Smooth muscle cell (in vitro differentiated cells): ENCODE data around the gene ACTN3. TPM values are rescaled to one million over a fixed set of nuclear protein-coding genes. Genes with fewer than 3 reads are reported as not detected.
"Not testable (repeated sequence)": the region's sequence is repeated elsewhere in the genome, so short reads cannot be mapped to it uniquely, and the experiment has no call there.

Experiments
- DNase-seq: peaks from one replicate; lab custom pipeline; 2025; ENCODE audit not compliant: unreplicated experiment; lab: John Stamatoyannopoulos, UW
- H2AFZ ChIP-seq: fragments of 200-600 bp; sonication (generic); 2 replicates; pipeline ENCODE4 v1.6.0; 2016; ENCODE audit warnings: antibody characterized with exemption, low read depth, mild to moderate bottlenecking
- H3F3A ChIP-seq: fragments of 200-600 bp; sonication (generic); 2 replicates; pipeline ENCODE4 v1.6.0; 2017; ENCODE audit warnings: antibody characterized with exemption, low read depth
- H3K27ac ChIP-seq: fragments of 200-600 bp; sonication (generic); 2 replicates; pipeline ENCODE4 v1.5.1; 2016; ENCODE audit warnings: low read depth, mild to moderate bottlenecking
- H3K27me3 ChIP-seq: fragments of 200-600 bp; sonication (generic); 2 replicates; pipeline ENCODE4 v1.6.1; 2016; ENCODE audit warnings: low read depth, mild to moderate bottlenecking
- H3K36me3 ChIP-seq: fragments of 200-600 bp; sonication (generic); 2 replicates; pipeline ENCODE4 v1.5.1; 2016; ENCODE audit warnings: low read depth
- H3K4me1 ChIP-seq: fragments of 200-600 bp; sonication (generic); 2 replicates; pipeline ENCODE4 v1.5.1; 2016; ENCODE audit warnings: low read depth
- H3K4me2 ChIP-seq: fragments of 200-600 bp; sonication (generic); 2 replicates; pipeline ENCODE4 v1.6.0; 2016; ENCODE audit warnings: mild to moderate bottlenecking
- H3K4me3 ChIP-seq: fragments of 200-600 bp; sonication (generic); 2 replicates; pipeline ENCODE4 v1.5.1; 2016; ENCODE audit warnings: mild to moderate bottlenecking
- H3K79me2 ChIP-seq: fragments of 200-600 bp; sonication (generic); 2 replicates; pipeline ENCODE4 v1.6.0; 2016; ENCODE audit warnings: low read depth, mild to moderate bottlenecking
- H3K9ac ChIP-seq: fragments of 200-600 bp; sonication (generic); 2 replicates; pipeline ENCODE4 v1.6.0; 2016; ENCODE audit warnings: low read depth
- H3K9me3 ChIP-seq: fragments of 200-600 bp; sonication (generic); replicated peaks from 2 replicates; pipeline ENCODE4 v1.5.1; 2016; ENCODE audit warnings: low read depth
- H4K20me1 ChIP-seq: fragments of 200-600 bp; sonication (generic); 2 replicates; pipeline ENCODE4 v1.6.0; 2016; ENCODE audit warnings: low read depth
- WGBS: methylation state at CpG from one replicate; pipeline ENCODE4 v1.1.7; 2016; ENCODE audit warnings: low lambda C conversion rate; 5-methylcytosine and 5-hydroxymethylcytosine counted together
- polyA plus RNA-seq: library from polyadenylated mRNA; unstranded; fragments of >200 nt; fragmentation: Nextera tagmentation; extraction: Ambion mirVana; gene quantifications from 2 replicates; pipeline ENCODE4 v1.2.1, GENCODE V29; 2016
- total RNA-seq: library from RNA; depleted of rRNA; stranded (reverse); fragments of >200 nt; gene quantifications from 2 replicates; pipeline ENCODE4 v1.2.3, GENCODE V29; 2014
- TF ChIP-seq, protein P1 (sequence below): fragments of 200-600 bp; sonication (generic); IDR thresholded peaks from 2 replicates; pipeline ENCODE4 v1.5.1; 2017; ENCODE audit warnings: borderline replicate concordance, mild to moderate bottlenecking, antibody characterized with exemption; ENCODE audit not compliant: insufficient read depth, poor library complexity, severe bottlenecking

The ACTN3 gene
- total and polyA plus RNA-seq, 2 experiments from 2014 or later: 1.4 TPM; not detected in 1

DNA sequence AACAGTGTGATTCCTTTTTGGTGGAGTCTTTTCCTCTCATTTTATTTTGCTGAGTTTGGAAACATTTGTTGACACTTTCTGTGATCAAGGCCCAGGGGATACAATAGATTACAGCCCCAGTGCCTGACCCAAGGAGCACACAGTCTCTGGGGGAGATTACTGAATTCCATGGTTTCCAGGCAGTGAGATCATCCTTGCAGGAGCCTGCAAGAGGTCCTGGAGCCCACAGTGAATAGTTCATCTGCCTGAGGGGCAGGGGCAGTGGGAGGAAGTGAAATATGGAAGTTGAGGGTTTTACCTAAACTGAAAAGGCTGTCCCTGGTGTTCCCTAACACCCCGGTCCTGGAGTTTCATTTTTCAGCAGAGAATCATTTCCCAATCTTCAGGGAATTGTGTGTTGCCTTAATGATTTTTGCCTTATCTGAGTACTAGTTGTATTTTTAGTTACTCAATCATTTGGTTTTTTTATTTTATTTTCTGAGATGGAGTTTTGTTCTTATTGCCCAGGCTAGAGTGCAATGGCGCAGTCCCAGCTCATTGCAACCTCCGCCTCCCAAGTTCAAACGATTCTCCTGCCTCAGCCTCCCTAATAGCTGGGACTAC is 54.0 kb downstream of the ACTN3 start:
- Histone ChIP-seq H3K9me3 (no peaks in the 10 kb centered on the region), H3K4me3 (no peak overlapping the region), H3K9ac (no peak overlapping the region), H3F3A (no peaks in the 10 kb centered on the region), H3K36me3 (no peaks in the 10 kb centered on the region), H3K27me3 (no peaks in the 10 kb centered on the region), H3K79me2 (peaks cover 16% of the 10 kb centered on the region), H2AFZ (no peak overlapping the region), H3K27ac (no peak overlapping the region), H3K4me2 (no peak overlapping the region), H3K4me1 (no peaks in the 10 kb centered on the region), H4K20me1 (peaks cover 9% of the 10 kb centered on the region)
- DNase-seq: no peak
- WGBS: 99% methylated on average over 4 of the region's 4 CpGs
- TF ChIP-seq, protein P1, sequence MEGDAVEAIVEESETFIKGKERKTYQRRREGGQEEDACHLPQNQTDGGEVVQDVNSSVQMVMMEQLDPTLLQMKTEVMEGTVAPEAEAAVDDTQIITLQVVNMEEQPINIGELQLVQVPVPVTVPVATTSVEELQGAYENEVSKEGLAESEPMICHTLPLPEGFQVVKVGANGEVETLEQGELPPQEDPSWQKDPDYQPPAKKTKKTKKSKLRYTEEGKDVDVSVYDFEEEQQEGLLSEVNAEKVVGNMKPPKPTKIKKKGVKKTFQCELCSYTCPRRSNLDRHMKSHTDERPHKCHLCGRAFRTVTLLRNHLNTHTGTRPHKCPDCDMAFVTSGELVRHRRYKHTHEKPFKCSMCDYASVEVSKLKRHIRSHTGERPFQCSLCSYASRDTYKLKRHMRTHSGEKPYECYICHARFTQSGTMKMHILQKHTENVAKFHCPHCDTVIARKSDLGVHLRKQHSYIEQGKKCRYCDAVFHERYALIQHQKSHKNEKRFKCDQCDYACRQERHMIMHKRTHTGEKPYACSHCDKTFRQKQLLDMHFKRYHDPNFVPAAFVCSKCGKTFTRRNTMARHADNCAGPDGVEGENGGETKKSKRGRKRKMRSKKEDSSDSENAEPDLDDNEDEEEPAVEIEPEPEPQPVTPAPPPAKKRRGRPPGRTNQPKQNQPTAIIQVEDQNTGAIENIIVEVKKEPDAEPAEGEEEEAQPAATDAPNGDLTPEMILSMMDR: no peak

DNA sequence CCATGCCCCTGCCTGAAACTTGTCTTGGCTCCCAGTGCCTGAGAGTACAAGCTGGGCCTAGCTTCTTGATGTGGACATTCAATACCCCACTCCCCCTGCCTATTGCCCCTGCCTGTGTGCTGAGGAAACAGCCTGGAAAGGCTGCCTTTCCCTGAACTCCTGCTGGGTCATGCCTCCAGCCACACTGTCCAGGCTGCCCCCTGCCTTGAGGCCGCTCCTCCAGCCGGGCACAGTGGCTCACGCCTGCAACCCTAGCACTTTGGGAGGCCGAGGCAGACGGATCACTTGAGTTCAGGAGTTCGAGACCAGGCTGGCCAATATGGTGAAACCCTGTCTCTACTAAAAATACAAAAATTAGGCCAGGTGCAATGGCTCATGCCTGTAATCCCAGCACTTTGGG is 56.4 kb downstream of the ACTN3 start:
- H3F3A ChIP-seq: no peaks in the 10 kb centered on the region
- H3K79me2 ChIP-seq: no peaks in the 10 kb centered on the region
- H3K4me3 ChIP-seq: no peak overlapping the region
- H3K36me3 ChIP-seq: no peaks in the 10 kb centered on the region
- no peak overlapping the region for H3K9ac ChIP-seq
- 98% methylated on average over 6 of the region's 6 CpGs for WGBS
- no peak overlapping the region for H3K4me2 ChIP-seq
- no peak overlapping the region for H3K27ac ChIP-seq
- DNase-seq: no peak
- H3K9me3 ChIP-seq: no peaks in the 10 kb centered on the region
- TF ChIP-seq, protein P1: no peak
- no peak overlapping the region for H2AFZ ChIP-seq
- no peaks in the 10 kb centered on the region for H3K27me3 ChIP-seq
- no peaks in the 10 kb centered on the region for H3K4me1 ChIP-seq
- peaks cover 5% of the 10 kb centered on the region for H4K20me1 ChIP-seq

DNA sequence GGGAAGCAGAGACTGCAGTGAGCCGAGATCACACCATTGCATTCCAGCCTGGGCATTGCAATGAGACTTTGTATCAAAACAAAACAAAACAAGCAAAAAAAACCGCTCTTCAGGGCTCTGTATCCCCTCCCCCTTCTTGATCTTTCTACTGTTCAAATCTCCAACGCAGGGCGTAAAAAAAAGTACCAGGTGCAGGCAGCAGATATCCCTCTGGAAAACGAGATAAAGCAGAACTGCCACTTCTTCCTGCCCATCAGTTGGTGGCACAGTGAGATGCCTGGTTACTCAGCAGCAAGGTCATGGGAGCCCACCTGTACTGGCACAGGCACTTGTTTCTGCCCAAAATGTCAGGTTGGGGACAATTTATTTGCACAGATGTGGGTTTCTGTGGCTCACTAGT is 57.5 kb downstream of the ACTN3 start:
- DNase-seq: no peak
- H4K20me1 ChIP-seq: peaks cover 5% of the 10 kb centered on the region
- no peak overlapping the region for H3K9ac ChIP-seq
- H2AFZ ChIP-seq: no peak overlapping the region
- 94% methylated on average over 5 of the region's 5 CpGs for WGBS
- H3K27me3 ChIP-seq: no peaks in the 10 kb centered on the region
- no peaks in the 10 kb centered on the region for H3K79me2 ChIP-seq
- no peaks in the 10 kb centered on the region for H3F3A ChIP-seq
- H3K4me3 ChIP-seq: no peak overlapping the region
- TF ChIP-seq, protein P1: no peak
- no peak overlapping the region for H3K27ac ChIP-seq
- no peaks in the 10 kb centered on the region for H3K36me3 ChIP-seq
- H3K4me1 ChIP-seq: no peaks in the 10 kb centered on the region
- H3K4me2 ChIP-seq: no peak overlapping the region
- H3K9me3 ChIP-seq: no peaks in the 10 kb centered on the region

DNA sequence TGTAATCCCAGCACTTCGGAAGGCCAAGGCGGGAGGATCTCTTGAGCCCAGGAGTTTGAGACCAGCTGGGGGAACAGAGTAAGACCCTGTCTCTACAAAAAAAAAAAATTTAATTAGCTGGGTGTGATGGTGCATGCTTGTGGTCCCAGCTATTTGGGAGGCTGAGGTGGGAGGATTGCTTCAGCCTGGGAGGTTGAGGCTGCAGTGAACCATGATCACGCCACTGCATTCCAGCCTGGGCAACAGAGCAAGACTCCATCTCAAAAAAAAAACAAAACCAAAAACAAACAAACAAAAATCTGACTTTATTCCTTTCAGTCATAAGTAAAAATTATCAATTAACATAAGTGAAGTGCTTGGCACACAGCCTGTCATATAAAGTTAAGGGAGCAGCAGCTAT is 59.9 kb downstream of the ACTN3 start:
- H4K20me1 ChIP-seq, H3K9me3 ChIP-seq, H3K4me3 ChIP-seq, H3K79me2 ChIP-seq, H3K4me2 ChIP-seq, H3K4me1 ChIP-seq, H3K27me3 ChIP-seq, DNase-seq, H2AFZ ChIP-seq, H3K36me3 ChIP-seq, H3K27ac ChIP-seq, H3F3A ChIP-seq, H3K9ac ChIP-seq: not testable (repeated sequence)
- 96% methylated on average over 3 of the region's 3 CpGs for WGBS
